Measurements from ENCODE around the gene SLC7A7. TPM values are rescaled to one million over a fixed set of nuclear protein-coding genes. Genes with fewer than 3 reads are reported as not detected.

Gene SLC7A7
- total RNA-seq, 1 experiment from 2014 or later = 443 TPM

- intact Hi-C loops (cut with micrococcal nuclease; ENCODE audit: unreplicated experiment) = no loop called here
- no peak overlapping the region for H3K27ac Mint-ChIP-seq (ENCODE audit: unreplicated experiment)
- Histone ChIP-seq H3K36me3 (ENCODE audit: control insufficient read depth, insufficient read depth, low read length) (no peaks in the 10 kb centered on the region), H3K4me3 (ENCODE audit: low read depth, low read length) (no peak overlapping the region), H3K27me3 (replicated peaks; ENCODE audit: control insufficient read depth, insufficient read depth, low read length) (no peaks in the 10 kb centered on the region), H3K4me1 (peaks cover 25% of the 10 kb centered on the region), H3K9me3 (no peaks in the 10 kb centered on the region)
- no peaks in the 10 kb centered on the region for H3K27me3 Mint-ChIP-seq (ENCODE audit: insufficient read depth, unreplicated experiment)
- CTCF ChIA-PET = interaction anchor here (0.8 to 2.8 kb wide), 6 partner anchors 15 to 281 kb away, joined by 3 to 50 read pairs (median 8); partner anchors contain the start of genes DAD1 and MMP14
- TF ChIP-seq CTCF (IDR thresholded peaks at IDR 0.05; ENCODE audit: insufficient read depth in 1 of 2, low read depth in 1 of 2, low read length in 1 of 2, severe bottlenecking in 1 of 2, unreplicated experiment in 1 of 2) = no peak
- DNase-seq = no peak
- no peak overlapping the region for H3K4me3 Mint-ChIP-seq (ENCODE audit: unreplicated experiment)
- H3K9me3 Mint-ChIP-seq (ENCODE audit: unreplicated experiment) = no peaks in the 10 kb centered on the region
- POLR2A ChIA-PET = no interaction called here
- peaks cover 7% of the 10 kb centered on the region for H3K36me3 Mint-ChIP-seq (ENCODE audit: insufficient read depth, unreplicated experiment)
- BruUV-seq (replicated peaks) = no TSS peak
- peaks cover 7% of the 10 kb centered on the region for H3K4me1 Mint-ChIP-seq (ENCODE audit: low read depth, unreplicated experiment)
These were observed 35.9 kb upstream of the SLC7A7 start for GRCh38 chr14:22850944-22851764.

GRCh38 chr14:22849212-22849819, 34.1 kb upstream of the SLC7A7 start:
- no peak for DNase-seq
- no peak for TF ChIP-seq CTCF (IDR thresholded peaks at IDR 0.05; ENCODE audit: insufficient read depth in 1 of 2, low read depth in 1 of 2, low read length in 1 of 2, severe bottlenecking in 1 of 2, unreplicated experiment in 1 of 2)
- POLR2A ChIA-PET = interaction anchor here (0.5 kb wide), 1 partner anchor 1468 kb away, joined by 6 read pairs; no protein-coding TSS in a partner anchor
- Mint-ChIP-seq H3K27ac (ENCODE audit: unreplicated experiment) (no peak overlapping the region), H3K9me3 (ENCODE audit: unreplicated experiment) (no peaks in the 10 kb centered on the region), H3K27me3 (ENCODE audit: insufficient read depth, unreplicated experiment) (no peaks in the 10 kb centered on the region), H3K36me3 (ENCODE audit: insufficient read depth, unreplicated experiment) (peaks cover 20% of the 10 kb centered on the region), H3K4me1 (ENCODE audit: low read depth, unreplicated experiment) (peaks cover 7% of the 10 kb centered on the region), H3K4me3 (ENCODE audit: unreplicated experiment) (no peak overlapping the region)
- peaks cover 5% of the 10 kb centered on the region; the same call in 1 of the 2 replicates for H3K36me3 ChIP-seq (ENCODE audit: control insufficient read depth, insufficient read depth, low read length)
- peaks cover 20% of the 10 kb centered on the region for H3K4me1 ChIP-seq
- intact Hi-C loops (cut with micrococcal nuclease; ENCODE audit: unreplicated experiment) = no loop called here
- no peaks in the 10 kb centered on the region for H3K27me3 ChIP-seq (replicated peaks; ENCODE audit: control insufficient read depth, insufficient read depth, low read length)
- H3K4me3 ChIP-seq (ENCODE audit: low read depth, low read length) = no peak overlapping the region
- H3K9me3 ChIP-seq = no peaks in the 10 kb centered on the region
- CTCF ChIA-PET = interaction anchor here (0.6 kb wide), 1 partner anchor 106 kb away, joined by 5 read pairs; no protein-coding TSS in a partner anchor
- no TSS peak for BruUV-seq (replicated peaks)

- CTCF ChIA-PET = interaction anchor here (0.6 to 1.0 kb wide), 2 partner anchors 29 to 107 kb away, joined by 3 to 5 read pairs; no protein-coding TSS in a partner anchor
- peaks cover 7% of the 10 kb centered on the region for H3K4me1 Mint-ChIP-seq (ENCODE audit: low read depth, unreplicated experiment)
- POLR2A ChIA-PET = interaction anchor here (0.5 kb wide), 1 partner anchor 42 kb away, joined by 4 read pairs; no protein-coding TSS in a partner anchor
These were observed 33.3 kb upstream of the SLC7A7 start for GRCh38 chr14:22848351-22849164.

More at GRCh38 chr14:22848351-22849164, 33.3 kb upstream of the SLC7A7 start:
- Mint-ChIP-seq H3K4me3 (ENCODE audit: unreplicated experiment) (no peak overlapping the region), H3K9me3 (ENCODE audit: unreplicated experiment) (no peaks in the 10 kb centered on the region), H3K27me3 (ENCODE audit: insufficient read depth, unreplicated experiment) (no peaks in the 10 kb centered on the region), H3K27ac (ENCODE audit: unreplicated experiment) (no peak overlapping the region), H3K36me3 (ENCODE audit: insufficient read depth, unreplicated experiment) (peaks cover 27% of the 10 kb centered on the region)
- BruUV-seq (replicated peaks) = no TSS peak
- intact Hi-C loops (cut with micrococcal nuclease; ENCODE audit: unreplicated experiment) = no loop called here
- H3K4me1 ChIP-seq = peaks cover 19% of the 10 kb centered on the region
- H3K27me3 ChIP-seq (replicated peaks; ENCODE audit: control insufficient read depth, insufficient read depth, low read length) = no peaks in the 10 kb centered on the region
- TF ChIP-seq CTCF (IDR thresholded peaks at IDR 0.05; ENCODE audit: insufficient read depth in 1 of 2, low read depth in 1 of 2, low read length in 1 of 2, severe bottlenecking in 1 of 2, unreplicated experiment in 1 of 2) = no peak
- H3K9me3 ChIP-seq = no peaks in the 10 kb centered on the region
- no peak for DNase-seq
- H3K36me3 ChIP-seq (ENCODE audit: control insufficient read depth, insufficient read depth, low read length) = peaks cover 5% of the 10 kb centered on the region; the same call in 1 of the 2 replicates
- no peak overlapping the region for H3K4me3 ChIP-seq (ENCODE audit: low read depth, low read length)

Measured in Caco-2 (cell line).